Fibroblast of skin of scalp (primary cell): ENCODE results near the gene ZSWIM4.
"Not testable (repeated sequence)": the region's sequence is repeated elsewhere in the genome, so short reads cannot be mapped to it uniquely, and the experiment has no call there.

ENCODE experiments used
- DNase-seq: peaks from one replicate; pipeline ENCODE4 v3.0.0-alpha.2; 2013

Gene ZSWIM4

GRCh38 chr19:13778847-13779246 is 16.4 kb upstream of the ZSWIM4 start:
- DNase-seq: no peak

- DNase-seq: not testable (repeated sequence)
Observed at GRCh38 chr19:13779794-13780193, 15.4 kb upstream of the ZSWIM4 start.

DNA sequence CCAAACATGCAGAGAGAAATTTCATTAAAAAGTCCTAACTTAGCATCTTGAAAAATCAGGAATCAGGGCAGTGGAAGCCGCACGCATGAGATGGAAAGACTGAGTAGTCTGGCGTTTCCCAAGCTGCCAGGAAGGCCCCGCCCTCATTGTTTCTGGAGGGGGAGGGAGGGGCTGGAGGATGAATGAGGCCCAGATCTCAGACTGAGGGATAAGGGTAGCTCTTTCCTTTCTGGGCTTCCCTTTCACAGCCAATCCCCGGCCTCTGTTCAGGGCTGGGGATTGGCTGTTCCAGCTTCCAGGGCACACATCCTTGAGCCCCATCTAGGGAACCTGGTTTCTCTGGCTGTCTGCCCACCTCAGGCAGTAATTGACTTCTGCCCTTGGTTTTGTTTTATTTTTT is 13.7 kb upstream of the ZSWIM4 start:
- DNase-seq: peak; percentile 93

DNA sequence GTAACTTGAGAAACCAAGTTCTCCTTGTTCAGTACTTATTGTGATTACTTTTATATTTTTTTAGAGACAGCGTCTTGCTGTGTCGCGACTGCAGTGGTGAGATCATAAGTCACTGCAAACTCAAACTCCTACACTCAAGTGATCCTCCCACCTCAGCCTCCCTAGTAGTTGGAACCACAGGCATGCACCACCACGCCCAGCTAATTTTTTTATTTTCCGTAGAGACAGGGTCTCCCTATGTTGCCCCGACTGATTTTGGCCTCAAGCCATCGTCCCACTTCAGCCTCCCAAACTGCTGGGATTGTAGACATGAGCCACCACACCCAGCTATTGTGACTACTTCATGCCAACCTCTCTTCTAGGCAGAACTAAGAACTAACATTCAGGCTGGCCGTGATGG is 12.7 kb upstream of the ZSWIM4 start:
- DNase-seq: peak; percentile 48

GRCh38 chr19:13783565-13784500 is 11.4 kb upstream of the ZSWIM4 start:
- DNase-seq: no peak

DNA sequence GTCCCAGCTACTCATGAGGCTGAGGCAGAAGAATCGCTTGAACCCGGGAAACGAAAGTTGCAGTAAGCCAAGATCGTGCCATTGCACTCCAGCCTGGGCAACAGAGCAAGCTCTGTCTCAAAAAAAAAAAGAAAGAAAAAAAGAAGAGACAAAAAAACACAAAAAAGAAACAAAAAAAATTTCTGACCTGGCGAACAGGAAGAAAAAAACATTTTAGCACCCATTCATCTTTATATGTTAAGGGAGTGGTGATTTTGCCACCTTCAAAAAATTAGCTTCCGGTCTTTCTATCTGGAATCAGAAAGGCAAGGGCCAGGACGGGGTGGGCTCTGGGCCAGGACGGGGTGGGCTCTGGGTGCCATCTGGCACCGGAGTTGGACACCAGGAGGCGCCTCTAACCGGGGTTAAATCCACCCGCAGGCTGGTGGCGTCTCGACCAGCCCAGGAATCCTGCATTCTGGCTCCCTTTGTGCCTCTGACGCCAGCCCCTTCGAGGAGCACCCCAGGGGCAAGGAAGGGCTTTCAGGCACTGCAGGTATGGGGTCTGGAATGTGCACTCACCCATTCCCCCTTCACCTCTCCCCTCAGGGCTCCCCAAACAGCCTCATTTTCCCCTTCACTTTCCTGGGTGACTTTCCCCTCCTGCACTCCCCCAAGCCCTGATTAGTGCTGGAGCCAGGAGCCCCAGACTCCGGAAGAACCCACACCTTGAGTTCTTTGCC is 10.4 kb upstream of the ZSWIM4 start:
- peak; percentile 77 for DNase-seq

- DNase-seq: peak; percentile 84
Observed at GRCh38 chr19:13788991-13789390, 6.3 kb upstream of the ZSWIM4 start.

DNA sequence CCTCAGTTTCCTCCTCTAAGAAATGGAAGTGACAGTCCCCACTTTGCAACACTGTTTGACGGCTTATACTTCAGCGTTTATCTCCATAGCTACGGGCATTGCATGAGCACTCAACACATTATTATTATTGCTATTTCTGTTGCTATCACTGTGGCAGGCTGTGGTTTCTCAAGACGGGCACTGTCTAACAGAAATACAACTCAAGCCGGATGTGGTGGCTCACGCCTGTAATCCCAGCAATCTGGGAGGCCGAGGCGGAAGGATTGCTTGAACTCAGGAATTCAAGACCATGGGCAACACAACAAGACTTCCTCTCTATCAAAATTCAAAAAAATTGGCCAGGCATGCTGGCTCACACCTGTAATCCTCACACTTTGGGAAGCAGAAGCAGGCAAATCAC is 4.9 kb upstream of the ZSWIM4 start:
- DNase-seq: peak; percentile 41

DNA sequence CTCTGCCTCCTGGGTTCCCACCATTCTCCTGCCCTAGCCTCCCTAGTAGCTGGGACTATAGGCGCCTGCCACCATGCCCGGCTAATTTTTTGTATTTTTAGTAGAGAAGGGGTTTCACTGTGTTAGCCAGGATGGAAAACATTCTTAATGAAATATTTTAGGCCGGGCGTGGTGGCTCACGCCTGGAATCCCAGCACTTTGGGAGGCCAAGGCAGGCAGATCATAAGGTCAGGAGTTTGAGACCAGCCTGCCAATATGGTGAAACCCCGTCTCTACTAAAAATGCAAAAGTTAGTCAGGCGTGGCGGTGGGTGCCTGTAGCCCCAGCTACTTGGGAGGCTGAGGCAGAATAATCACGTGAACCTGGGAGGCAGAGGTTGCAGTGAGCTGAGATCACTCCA is 1.9 kb upstream of the ZSWIM4 start:
- DNase-seq: not testable (repeated sequence)

GRCh38 chr19:13794398-13794756 is 866 bp upstream of the ZSWIM4 start:
- DNase-seq: peak; percentile 97

DNA sequence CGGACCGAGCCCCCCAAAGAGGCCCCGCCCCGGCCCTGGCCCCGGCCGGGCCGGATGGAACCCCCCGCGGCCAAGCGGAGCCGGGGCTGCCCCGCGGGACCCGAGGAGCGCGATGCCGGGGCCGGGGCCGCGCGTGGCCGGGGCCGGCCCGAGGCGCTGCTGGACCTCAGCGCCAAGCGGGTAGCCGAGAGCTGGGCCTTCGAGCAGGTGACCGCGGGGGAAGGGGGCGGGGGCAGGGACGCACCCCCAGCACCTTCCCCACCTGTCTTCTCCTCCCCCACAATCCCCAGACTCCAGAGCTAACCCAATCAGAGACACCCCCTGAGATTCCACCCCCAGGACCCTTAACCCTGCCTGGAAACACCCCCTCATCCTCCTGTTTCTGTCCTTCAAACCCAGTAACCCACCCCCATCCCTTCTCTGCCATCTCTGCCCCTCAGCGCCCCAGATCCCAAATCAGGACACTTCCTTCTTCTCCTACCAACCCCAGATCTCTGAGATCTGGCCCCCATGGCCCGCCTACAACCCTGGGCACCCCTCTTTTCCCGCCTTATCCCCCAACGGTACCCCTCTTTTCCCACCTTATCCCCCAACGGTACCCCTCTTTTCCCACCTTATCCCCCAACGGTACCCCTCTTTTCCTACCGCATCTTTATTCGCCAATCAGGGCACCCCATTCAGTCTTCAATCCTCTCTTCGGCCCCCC is 505 bp downstream of the ZSWIM4 start:
- DNase-seq: no peak

GRCh38 chr19:13796301-13797057 is 1.2 kb downstream of the ZSWIM4 start:
- peak; percentile 87 for DNase-seq

GRCh38 chr19:13797058-13797440 is 1.8 kb downstream of the ZSWIM4 start:
- DNase-seq: no peak

GRCh38 chr19:13797870-13798269 is 2.6 kb downstream of the ZSWIM4 start:
- DNase-seq: peak; percentile 44

DNA sequence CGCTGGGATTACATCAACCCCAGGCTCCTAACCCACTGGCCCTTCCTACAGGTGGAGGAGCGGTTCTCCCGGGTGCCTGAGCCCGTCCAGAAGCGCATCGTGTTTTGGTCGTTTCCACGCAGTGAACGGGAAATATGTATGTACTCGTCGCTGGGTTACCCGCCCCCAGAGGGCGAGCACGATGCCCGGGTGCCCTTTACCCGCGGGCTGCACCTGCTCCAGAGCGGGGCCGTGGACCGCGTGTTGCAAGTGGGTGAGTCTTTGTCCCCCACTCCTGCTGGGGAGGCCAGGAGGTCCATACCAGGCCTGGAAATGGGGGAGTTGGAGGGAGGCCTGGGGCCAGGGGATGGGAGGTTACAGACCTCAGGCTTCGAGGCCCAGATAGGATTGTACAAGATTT is 4.4 kb downstream of the ZSWIM4 start:
- no peak for DNase-seq

GRCh38 chr19:13803038-13803437 is 7.8 kb downstream of the ZSWIM4 start:
- no peak for DNase-seq

DNA sequence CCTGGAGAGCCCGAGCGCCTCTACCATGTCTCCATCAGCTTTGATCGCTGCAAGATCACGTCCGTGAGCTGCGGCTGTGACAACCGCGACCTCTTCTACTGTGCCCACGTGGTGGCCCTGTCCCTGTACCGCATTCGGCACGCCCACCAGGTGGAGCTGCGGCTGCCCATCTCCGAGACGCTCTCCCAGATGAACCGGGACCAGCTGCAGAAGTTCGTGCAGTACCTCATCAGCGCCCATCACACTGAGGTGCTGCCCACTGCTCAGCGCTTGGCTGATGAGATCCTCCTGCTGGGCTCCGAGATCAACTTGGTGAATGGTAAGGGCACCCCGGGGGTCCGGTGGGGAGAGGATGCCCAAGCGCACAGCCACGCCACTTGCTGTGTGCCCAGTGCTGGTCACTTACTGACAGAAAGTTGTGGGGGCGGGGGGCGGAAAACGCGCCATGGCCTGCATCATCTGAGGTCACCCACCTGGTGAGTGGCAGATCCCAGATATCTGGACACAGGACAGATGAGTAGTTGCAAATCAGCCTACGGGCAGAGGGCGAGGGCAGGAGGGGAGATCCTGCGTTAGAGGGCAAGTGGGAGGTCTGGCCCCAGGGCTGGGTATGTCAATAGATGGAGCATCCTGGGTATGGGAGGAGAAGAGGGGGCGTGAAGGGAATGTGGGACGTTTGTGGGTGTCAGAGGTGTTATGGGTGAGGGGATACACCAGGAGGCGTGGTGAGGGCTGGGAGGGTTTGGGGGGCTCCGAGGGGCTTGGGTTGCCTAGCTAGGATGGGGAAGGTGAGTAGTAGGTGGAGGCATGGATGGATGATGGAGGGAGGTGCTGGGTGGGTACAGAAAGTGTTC is 9.8 kb downstream of the ZSWIM4 start:
- no peak for DNase-seq

DNA sequence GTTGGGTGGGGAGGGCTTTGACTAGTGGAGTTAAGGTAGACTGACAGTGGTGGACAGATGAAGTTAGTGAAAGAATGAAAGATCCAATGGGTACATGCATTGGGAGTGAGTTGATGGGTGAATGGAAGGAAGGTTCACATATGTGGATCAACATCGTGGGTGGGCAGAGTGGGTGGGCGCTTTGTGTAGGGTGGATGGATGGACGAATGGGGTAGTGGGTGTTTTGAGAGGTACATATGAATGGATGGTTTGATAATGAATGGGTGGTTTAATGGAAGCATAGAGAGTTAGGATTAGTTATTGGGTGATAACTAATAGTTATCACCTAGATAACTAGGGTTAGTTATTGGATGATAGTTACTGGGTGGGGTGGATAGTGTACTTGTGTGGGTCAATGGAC is 11.5 kb downstream of the ZSWIM4 start:
- no peak for DNase-seq

- DNase-seq: no peak
Observed at GRCh38 chr19:13807421-13808021, 12.3 kb downstream of the ZSWIM4 start.

DNA sequence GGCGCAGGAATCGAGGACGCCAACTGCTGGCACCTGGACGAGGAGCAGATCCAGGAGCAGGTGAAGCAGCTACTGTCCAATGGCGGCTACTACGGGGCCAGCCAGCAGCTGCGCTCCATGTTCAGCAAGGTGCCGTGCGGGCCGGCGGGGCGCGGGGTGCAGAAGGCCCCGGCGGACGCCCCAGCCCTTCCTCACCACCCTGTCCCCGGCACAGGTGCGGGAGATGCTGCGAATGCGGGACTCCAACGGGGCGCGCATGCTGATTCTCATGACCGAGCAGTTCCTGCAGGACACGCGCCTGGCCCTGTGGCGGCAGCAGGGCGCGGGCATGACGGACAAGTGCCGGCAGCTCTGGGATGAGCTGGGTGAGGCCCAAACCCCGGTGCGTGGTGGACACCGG is 13.6 kb downstream of the ZSWIM4 start:
- DNase-seq: no peak

DNA sequence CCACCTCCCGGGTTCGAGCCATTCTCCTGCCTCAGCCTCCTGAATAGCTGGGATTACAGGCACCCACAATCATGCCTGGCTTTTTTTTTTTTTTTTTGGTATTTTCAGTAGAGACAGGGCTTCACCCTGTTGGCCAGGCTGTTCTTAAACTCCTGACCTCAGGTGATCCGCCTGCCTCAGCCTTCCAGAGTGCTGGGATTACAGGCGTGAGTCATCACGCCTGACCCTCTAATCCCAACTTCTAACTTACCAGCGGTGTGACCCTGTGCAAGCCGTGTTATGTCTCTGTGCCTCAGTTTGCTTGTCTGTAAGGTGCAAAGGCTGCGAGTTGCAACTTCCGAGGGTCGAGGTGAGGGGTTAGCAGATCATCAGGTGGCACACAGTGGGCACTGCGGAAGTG is 17.3 kb downstream of the ZSWIM4 start:
- no peak for DNase-seq
